Measurements from ENCODE around the gene FN3K. TPM values are rescaled to one million over a fixed set of nuclear protein-coding genes. Genes with fewer than 3 reads are reported as not detected.

The FN3K gene
- total and polyA plus RNA-seq, 2 of the 4 experiments (the other 2 are of a cell fraction) = 0.90 to 2.9 TPM

- BruUV-seq (replicated peaks) = no TSS peak
- Histone ChIP-seq H3K9ac (ENCODE audit: low read depth, low read length) (no peak overlapping the region), H3K4ac (ENCODE audit: low read depth, low read length) (no peak overlapping the region), H3K18ac (ENCODE audit: low read depth, low read length) (no peak overlapping the region), H2BK20ac (ENCODE audit: low read depth, low read length) (no peak overlapping the region), H3K9me1 (ENCODE audit: insufficient read depth, low read length) (peaks cover 3% of the 10 kb centered on the region), H3K56ac (ENCODE audit: extremely low read depth, insufficient read depth, low read length) (no peak overlapping the region), H4K5ac (ENCODE audit: low read depth, low read length) (no peak overlapping the region), H2BK120ac (ENCODE audit: low read depth, low read length) (no peak overlapping the region), H3K27ac (ENCODE audit: insufficient read depth, low read length) (no peak overlapping the region), H3K14ac (replicated peaks; ENCODE audit: low read depth, low read length) (no peak overlapping the region), H4K91ac (ENCODE audit: insufficient read depth, low read depth, low read length) (no peak overlapping the region), H2BK15ac (ENCODE audit: low read depth, low read length) (no peak overlapping the region), H3K27me3 (ENCODE audit: control insufficient read depth, insufficient read depth, low read length) (no peaks in the 10 kb centered on the region), H3K4me3 (ENCODE audit: insufficient read depth, low read depth, low read length) (no peak overlapping the region), H3K4me1 (ENCODE audit: control insufficient read depth, insufficient read depth, low read length) (no peaks in the 10 kb centered on the region), H3K36me3 (ENCODE audit: control insufficient read depth, insufficient read depth, low read length) (peaks cover 37% of the 10 kb centered on the region), H4K8ac (ENCODE audit: low read depth in 2 of 2, low read length in 2 of 2) (no peak overlapping the region), H2BK5ac (ENCODE audit: low read depth, low read length, poor library complexity, severe bottlenecking) (no peak overlapping the region), H3K4me2 (ENCODE audit: low read depth, low read length) (no peak overlapping the region), H4K20me1 (ENCODE audit: insufficient read depth, low read length) (no peaks in the 10 kb centered on the region), H2AK9ac (replicated peaks; ENCODE audit: low read depth, low read length, poor library complexity) (no peak overlapping the region), H3K23ac (ENCODE audit: low read depth, low read length) (no peak overlapping the region), H2AK5ac (ENCODE audit: low read depth, low read length) (no peak overlapping the region), H3K9me3 (ENCODE audit: control insufficient read depth, insufficient read depth, low read length) (no peaks in the 10 kb centered on the region), H2AFZ (replicated peaks; ENCODE audit: low read length, poor library complexity) (no peak overlapping the region), H3K79me1 (ENCODE audit: low read depth in 1 of 2, low read length in 2 of 2) (peaks cover 2 to 13% of the 10 kb centered on the region in 2 experiments)
- dilution Hi-C loops (cut with HindIII; ENCODE audit: low sequenced_read_pairs, unreplicated experiment) (no loop called here), in situ Hi-C loops (cut with MboI; ENCODE audit: low sequenced_read_pairs) (no loop called here), intact Hi-C loops (cut with micrococcal nuclease) (no loop called here)
- DNase-seq = no peak
- no peak for TF ChIP-seq POLR2A (IDR thresholded peaks at IDR 0.05; ENCODE audit: low read depth, low read length)
- TF ChIP-seq SMC3 (IDR thresholded peaks at IDR 0.05; ENCODE audit: low read depth, low read length) = no peak
- TF ChIP-seq MAFK (IDR thresholded peaks at IDR 0.05; ENCODE audit: low read depth, low read length) = no peak
- TF ChIP-seq RFX5 (IDR thresholded peaks at IDR 0.05; ENCODE audit: low read depth, low read length) = no peak
- no peak for TF ChIP-seq USF2 (IDR thresholded peaks at IDR 0.05; ENCODE audit: low read depth, low read length)
- no peak for TF ChIP-seq MAZ (IDR thresholded peaks at IDR 0.05; ENCODE audit: borderline replicate concordance, low read depth, low read length)
- no peak for TF ChIP-seq RAD21 (IDR thresholded peaks at IDR 0.05; ENCODE audit: low read length)
- TF ChIP-seq RCOR1 (IDR thresholded peaks at IDR 0.05; ENCODE audit: insufficient replicate concordance, low read length) = no peak
- TF ChIP-seq NFE2L2 (IDR thresholded peaks at IDR 0.05; ENCODE audit: low read depth, low read length) = no peak
- no peak for TF ChIP-seq ELK1 (IDR thresholded peaks at IDR 0.05; ENCODE audit: borderline replicate concordance, low read depth, low read length)
- TF ChIP-seq MXI1 (IDR thresholded peaks at IDR 0.05; ENCODE audit: borderline replicate concordance, low read depth, low read length) = no peak
- TF ChIP-seq CTCF (conservative IDR thresholded peaks at IDR 0.05; ENCODE audit: low read depth, low read length) = no peak
- TF ChIP-seq FOS (IDR thresholded peaks at IDR 0.05; ENCODE audit: low read depth, low read length) = no peak
- no peak for TF ChIP-seq CEBPB (IDR thresholded peaks at IDR 0.05; ENCODE audit: low read depth, low read length)
- no peak for TF ChIP-seq CHD1 (IDR thresholded peaks at IDR 0.05; ENCODE audit: low read depth, low read length)
- no peak for TF ChIP-seq BHLHE40 (IDR thresholded peaks at IDR 0.05; ENCODE audit: low read depth, low read length)
- ATAC-seq (ENCODE audit: low read depth) = no peak
- 99% methylated on average over 19 of the region's 26 CpGs; no CpG with 5 or more reads in 1 of the 2 experiments for WGBS, 2 experiments (ENCODE audit: extremely low coverage in 2 of 2, insufficient read length in 1 of 2)
- POLR2A ChIA-PET (ENCODE audit: unreplicated experiment) = no interaction called here
- CTCF ChIA-PET = no interaction called here
Measured at GRCh38 chr17:82723169-82723807, 12.1 kb upstream of the FN3K start.
